Measurements from ENCODE around the gene ATP6V1G3.
"Not testable (repeated sequence)": the region's sequence is repeated elsewhere in the genome, so short reads cannot be mapped to it uniquely, and the experiment has no call there.

The ATP6V1G3 gene, protein sequence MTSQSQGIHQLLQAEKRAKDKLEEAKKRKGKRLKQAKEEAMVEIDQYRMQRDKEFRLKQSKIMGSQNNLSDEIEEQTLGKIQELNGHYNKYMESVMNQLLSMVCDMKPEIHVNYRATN

DNA sequence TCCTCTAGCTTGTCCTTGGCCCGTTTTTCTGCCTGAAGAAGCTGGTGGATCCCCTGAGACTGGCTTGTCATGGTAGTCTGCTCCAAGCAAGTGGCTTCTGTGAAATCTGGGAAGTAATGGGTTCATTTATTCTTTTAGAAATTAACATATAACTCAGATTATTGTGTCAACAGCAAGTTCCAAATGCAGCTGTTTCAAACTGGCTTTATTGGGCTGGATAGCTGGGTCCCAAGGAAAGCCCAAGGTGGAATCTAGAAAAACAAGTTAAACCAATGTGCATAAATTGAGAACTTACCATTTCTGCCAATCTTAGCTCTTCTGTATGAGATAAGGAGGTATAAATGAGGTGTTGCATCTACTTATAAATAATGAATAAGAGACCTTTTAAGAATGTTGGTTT, at the start of gene ATP6V1G3:
Gene ATP6V1G3, minus strand, starts transcription at position 101 of the 400 bp plus-strand sequence. Its CDS starts 30 bp downstream, at position 71.
- no peak for DNase-seq

GRCh38 chr1:198588845-198589244, 48.4 kb upstream of the ATP6V1G3 start:
- no peak for DNase-seq

DNA sequence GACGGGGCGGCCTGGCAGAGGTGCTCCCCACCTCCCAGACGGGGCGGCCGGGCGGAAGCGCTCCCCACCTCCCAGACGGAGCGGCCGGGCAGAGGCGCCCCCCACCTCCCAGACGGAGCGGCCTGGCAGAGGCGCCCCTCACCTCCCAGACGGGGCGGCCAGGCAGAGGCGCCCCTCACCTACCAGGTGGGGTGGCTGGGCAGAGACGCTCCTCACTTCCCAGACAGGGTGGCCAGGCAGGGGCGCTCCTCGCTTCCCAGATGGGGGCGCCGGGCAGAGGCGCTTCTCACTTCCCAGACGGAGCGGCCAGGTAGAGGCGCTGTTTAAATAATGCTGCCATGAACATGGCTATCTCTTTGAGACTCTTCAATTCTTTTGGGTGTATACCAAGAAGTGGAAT, 43.7 kb upstream of the ATP6V1G3 start:
- no peak for DNase-seq

- not testable (repeated sequence) for DNase-seq
These were observed 42.8 kb upstream of the ATP6V1G3 start for GRCh38 chr1:198583209-198583802.

GRCh38 chr1:198577444-198577843, 37.0 kb upstream of the ATP6V1G3 start:
- no peak for DNase-seq

DNA sequence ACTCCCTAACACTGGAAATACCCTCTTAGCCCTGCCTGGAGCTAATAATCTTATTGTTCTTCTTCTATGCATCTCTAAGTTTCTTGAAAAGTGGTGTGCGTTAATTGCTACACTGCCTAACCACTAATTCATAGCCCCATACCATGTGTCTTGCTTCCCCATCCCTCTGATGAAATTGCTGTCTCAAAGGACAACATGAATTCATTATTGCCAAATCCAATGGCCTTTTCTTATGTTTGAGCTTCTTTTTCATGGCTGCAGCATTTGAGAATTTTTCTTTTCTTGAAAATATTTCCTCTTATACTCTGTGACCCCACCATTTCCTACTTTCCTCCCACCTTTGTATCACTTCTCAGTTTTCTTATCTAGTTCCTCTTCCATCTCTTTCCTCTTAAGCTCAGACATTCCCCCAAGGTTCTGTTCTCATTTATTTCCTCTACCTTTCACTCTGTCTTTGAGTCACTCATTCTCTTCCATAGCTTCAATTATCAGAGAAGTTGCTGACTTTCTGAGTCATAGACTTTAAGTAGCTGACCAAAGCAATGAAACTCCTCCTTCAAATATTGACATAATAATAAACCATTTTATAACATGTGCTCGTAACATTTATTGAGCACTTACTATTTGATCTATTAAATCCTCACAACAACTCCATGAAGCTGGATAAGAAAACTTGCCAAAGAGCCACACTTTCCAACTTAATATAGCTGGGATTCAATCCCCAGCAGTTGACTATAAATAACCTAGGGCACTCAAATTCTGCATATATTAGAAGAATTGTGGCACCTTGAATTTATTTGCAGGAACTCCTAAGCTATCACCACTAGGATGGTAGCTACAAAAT, 35.5 kb upstream of the ATP6V1G3 start:
- DNase-seq, result no peak

DNA sequence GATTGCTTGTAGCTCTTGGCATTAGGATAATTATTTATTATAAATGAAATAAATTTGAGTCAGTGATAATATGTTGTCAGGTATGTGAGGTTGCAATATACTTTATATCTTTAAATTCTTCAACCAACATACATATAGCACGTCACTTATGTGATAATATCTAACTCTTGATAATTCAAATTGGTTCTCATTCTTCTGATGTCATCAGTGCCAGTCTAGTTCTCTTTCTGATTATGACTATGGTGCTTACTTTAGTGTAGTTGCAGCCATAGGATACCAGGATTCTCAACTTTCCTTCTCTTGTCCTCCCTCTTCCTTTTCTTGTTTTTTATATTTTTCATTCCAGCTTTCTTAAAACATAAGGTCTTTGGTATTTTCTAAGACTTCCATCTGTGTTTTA, 34.8 kb upstream of the ATP6V1G3 start:
- DNase-seq, result no peak

DNA sequence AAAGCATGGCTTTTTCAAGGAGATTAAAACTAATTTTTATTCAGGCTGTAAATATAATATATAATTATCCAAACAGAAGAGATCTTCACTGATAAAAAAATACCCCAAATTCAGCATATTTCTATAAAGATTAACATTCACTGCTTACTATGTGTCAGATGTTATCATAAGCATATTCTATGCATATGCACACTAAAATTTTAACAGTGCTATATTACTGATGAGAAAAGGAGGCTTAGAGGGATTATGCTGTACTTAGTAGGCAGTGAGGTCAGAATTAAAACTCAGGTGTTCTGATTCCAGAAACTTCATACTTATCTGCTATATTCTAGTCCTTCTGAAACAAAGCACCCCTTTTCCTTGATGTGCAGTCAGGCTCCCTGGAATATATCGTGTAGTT, 33.8 kb upstream of the ATP6V1G3 start:
- DNase-seq, result no peak

- DNase-seq, result no peak
These were observed 24.2 kb upstream of the ATP6V1G3 start for GRCh38 chr1:198564716-198565115.

DNA sequence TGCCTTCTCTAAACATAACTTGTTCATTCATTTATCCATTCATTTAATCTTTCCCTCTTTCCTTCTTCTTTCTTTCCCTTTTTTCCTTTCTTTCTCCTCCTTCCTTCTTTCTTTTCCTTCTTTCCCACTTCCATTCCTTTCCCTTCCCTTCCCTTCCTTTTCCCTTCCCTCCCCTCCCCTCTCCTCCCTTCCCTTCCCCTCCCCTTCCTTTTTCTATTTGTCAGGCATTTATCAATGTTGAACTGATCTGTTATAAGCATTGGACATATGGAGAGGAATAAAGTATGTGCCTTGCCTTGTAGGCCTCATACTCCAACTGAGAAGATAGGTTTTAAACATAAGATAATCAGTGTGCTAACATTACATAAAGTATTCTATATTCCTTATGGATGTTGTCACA, 23.7 kb upstream of the ATP6V1G3 start:
- no peak for DNase-seq

DNA sequence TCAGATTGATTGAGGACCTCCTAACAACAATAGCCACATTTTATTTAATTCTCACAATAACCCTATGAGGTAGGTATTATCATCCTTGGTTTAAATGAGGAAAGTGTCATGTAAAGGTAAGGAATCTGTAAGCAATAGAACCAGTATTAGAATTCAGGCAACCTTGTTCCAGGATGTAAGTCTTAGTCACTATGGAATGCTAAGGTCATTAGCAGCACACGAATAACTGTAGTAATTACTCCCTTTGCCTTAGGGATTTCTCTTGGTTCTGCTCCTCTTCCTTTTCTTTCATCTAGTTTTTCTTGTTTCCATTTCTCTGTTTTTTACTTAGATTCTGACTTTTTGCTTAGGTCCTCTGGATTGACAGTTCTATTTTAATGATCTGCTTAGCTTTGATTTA, 23.1 kb upstream of the ATP6V1G3 start:
- DNase-seq, result no peak

DNA sequence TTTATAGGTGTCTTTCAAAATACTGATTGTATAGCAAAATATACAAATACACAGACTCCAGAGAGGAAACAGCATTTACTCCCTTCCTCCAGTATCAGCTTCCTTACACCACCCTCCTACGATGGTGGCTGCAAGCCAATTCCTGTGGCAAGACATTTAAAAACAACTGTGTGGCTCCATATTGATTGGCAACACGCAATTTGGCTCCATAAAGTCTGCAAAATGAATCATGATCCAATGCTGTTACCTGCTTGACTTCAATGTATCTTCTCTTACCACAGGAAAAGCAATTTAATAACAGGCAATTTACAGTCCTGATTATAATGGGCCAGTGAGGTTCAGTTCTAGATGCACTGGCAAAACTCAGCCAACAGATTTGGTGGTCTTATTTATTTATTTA, 19.7 kb upstream of the ATP6V1G3 start:
- no peak for DNase-seq

- DNase-seq, result no peak
These were observed 18.9 kb upstream of the ATP6V1G3 start for GRCh38 chr1:198559362-198559761.

- DNase-seq, result no peak
These were observed 17.9 kb upstream of the ATP6V1G3 start for GRCh38 chr1:198558402-198558801.

GRCh38 chr1:198556971-198557370, 16.5 kb upstream of the ATP6V1G3 start:
- DNase-seq, result peak; percentile 30

GRCh38 chr1:198552668-198553416, 12.4 kb upstream of the ATP6V1G3 start:
- DNase-seq, result no peak

GRCh38 chr1:198550941-198551524, 10.6 kb upstream of the ATP6V1G3 start:
- no peak for DNase-seq

DNA sequence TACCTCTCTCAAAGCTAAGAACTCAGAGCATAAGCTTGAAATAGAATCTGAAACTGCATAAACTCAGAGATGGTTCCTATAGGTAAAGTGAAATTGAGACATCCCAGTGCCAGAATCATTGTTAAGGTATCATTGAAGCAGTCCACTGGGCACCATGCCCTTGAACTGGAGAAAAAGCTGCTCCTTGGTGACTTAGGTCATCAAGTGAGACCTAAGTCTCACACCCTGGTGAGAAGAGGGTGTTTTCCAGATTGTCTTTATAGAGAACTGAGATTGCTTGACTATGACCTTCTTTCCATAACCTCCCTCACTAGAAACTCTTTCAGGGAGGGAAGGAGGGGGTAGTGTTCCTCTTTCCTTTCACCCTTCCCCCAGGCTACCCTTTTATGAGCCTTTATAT, 9.4 kb upstream of the ATP6V1G3 start:
- DNase-seq, result no peak

- DNase-seq, result no peak
These were observed 8.4 kb upstream of the ATP6V1G3 start for GRCh38 chr1:198548890-198549289.

DNA sequence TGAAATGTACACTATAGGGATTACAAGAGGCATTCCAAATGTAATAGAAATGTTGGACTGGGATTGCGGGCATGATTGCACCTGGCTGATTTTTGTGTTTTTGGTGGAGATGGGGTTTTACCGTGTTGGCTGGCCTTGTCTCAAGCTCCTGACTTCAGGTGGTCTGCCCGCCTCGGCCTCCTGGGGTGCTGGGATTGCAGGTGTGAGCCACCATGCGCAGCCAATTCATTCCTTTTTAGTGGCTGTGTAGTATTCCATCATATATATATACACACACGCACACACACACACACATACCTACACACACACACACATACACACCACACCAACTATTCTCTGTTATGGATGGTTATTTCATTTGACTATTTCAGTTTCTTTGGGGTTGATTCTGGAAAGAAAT, 4.7 kb upstream of the ATP6V1G3 start:
- no peak for DNase-seq

DNA sequence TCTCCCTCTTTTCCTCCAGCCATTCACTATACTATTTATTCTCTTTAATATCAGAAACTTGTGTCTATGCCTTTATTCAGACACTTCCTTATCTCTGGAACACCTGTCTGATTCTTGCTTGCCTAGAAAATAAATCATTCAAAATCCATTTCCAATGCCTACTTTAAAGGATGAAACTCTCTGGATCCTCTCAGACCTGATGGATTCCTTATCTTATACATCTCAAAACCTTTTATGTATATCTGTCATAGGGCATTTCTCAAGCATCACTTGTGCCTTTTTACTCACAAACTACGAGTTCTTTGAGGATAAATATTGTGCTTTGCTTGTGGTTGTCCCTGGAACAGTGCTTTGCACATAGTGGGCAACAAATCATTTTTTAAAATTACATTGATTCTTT, 3.8 kb upstream of the ATP6V1G3 start:
- DNase-seq, result no peak

GRCh38 chr1:198543670-198544260, 3.3 kb upstream of the ATP6V1G3 start:
- DNase-seq, result no peak

DNA sequence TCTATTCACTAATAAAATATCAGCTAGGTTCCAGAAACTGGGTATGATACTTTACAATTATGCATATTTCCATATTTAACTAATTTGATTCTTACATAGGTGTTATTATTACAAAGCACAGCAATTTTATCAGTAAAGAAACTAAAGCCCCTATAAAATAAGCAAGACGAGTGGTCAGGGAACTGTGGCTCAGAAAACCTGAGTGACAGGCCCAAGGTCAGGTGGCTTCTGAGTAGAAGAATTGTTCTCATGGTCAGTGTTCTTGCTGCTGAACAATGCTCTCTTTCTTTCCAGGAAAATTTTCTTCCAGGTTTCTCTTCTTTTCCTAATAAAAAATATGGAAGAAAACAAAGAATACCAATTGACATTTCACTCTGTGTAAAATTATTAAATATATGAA, 2.2 kb upstream of the ATP6V1G3 start:
- no peak for DNase-seq
